ACC112 (cell line): ENCODE measurements around the gene PEX6.
A peak's percentile ranks its signal among the peaks of the same experiment; 100 is the strongest.
"Not testable (repeated sequence)": the region's sequence is repeated elsewhere in the genome, so short reads cannot be mapped to it uniquely, and the experiment has no call there.

Experiments used
- H2AFZ ChIP-seq: fragments of 200-600 bp; sonication (generic); one replicate; pipeline ENCODE4 v1.6.0; 2017; ENCODE audit warnings: antibody characterized with exemption, low read length; ENCODE audit not compliant: unreplicated experiment
- H3K27ac ChIP-seq: fragments of 200-600 bp; sonication (generic); 2 replicates; pipeline ENCODE4 v1.5.1; 2014; ENCODE audit warnings: low read depth, mild to moderate bottlenecking, antibody characterized with exemption, low read length, moderate library complexity
- H3K27me3 ChIP-seq: fragments of 200-600 bp; sonication (generic); 2 replicates; pipeline ENCODE4 v1.6.1; 2014; ENCODE audit warnings: mild to moderate bottlenecking, antibody characterized with exemption, low read length, moderate library complexity, mixed read lengths; ENCODE audit not compliant: insufficient read depth
- H3K36me3 ChIP-seq: fragments of 200-600 bp; sonication (generic); 2 replicates; pipeline ENCODE4 v1.6.1; 2016; ENCODE audit warnings: mild to moderate bottlenecking, antibody characterized with exemption, low read length, moderate library complexity, mixed read lengths; ENCODE audit not compliant: insufficient read depth
- H3K4me1 ChIP-seq: fragments of 200-600 bp; sonication (generic); one replicate; pipeline ENCODE4 v1.6.1; 2016; ENCODE audit warnings: low read length, mixed read lengths; ENCODE audit not compliant: insufficient read depth, unreplicated experiment, control insufficient read depth
- H3K4me3 ChIP-seq: fragments of 200-600 bp; sonication (generic); 2 replicates; pipeline ENCODE4 v1.5.1; 2014; ENCODE audit warnings: mild to moderate bottlenecking, low read depth, low read length
- H3K79me2 ChIP-seq: fragments of 200-600 bp; sonication (generic); one replicate; pipeline ENCODE4 v1.6.0; 2016; ENCODE audit warnings: low read length; ENCODE audit not compliant: control insufficient read depth, unreplicated experiment, insufficient read depth

Gene PEX6

DNA sequence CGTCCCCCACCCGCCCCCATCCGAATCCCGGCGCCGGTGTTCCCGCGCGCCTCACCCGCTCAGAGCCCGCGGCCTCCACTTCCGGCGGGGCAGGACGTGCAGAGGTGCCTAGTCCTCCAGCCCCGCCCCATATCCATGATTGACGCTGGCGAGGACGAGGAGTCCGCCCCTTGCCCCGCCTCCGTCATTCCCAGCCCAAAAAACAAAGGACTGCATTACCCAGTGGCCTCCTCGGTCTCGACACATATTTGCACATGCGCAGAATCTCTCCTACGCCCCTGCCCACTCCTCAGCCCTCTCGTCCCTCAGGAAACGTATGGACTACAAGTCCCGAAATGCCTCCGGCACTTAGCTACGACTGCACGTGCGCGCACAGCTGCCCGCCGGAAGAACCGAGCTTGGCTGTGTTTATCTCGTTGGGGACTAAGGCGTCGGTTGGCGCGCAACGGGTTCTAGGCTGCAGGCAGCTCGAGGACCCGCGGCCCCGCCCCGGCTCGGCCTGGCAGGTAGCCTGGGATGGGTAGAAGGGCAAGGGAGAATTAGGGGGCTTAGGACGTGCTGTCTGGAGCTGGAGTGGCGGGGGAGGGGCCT, 35.0 kb upstream of the PEX6 start, which contains the start of the genes KLHDC3 and MEA1:
Gene KLHDC3 (plus strand): TSS at position 407 of the 591 bp plus-strand sequence. CDS start 2,944 bp downstream, outside the sequence.
Gene MEA1 (minus strand): TSS at position 104 of the 591 bp plus-strand sequence. CDS start 133 bp downstream, outside the sequence.
- Histone ChIP-seq H3K4me3 (peak within 1 kb of the TSS; percentile 89), H3K27me3 (no peaks in the 10 kb centered on the region), H3K4me1 (peaks cover 28% of the 10 kb centered on the region), H3K79me2 (peaks cover 53% of the 10 kb centered on the region), H3K36me3 (peaks cover 2% of the 10 kb centered on the region; the same call in 1 of the 2 replicates), H2AFZ (peak within 1 kb of the TSS; percentile 81), H3K27ac (peak within 1 kb of the TSS; percentile 64)

DNA sequence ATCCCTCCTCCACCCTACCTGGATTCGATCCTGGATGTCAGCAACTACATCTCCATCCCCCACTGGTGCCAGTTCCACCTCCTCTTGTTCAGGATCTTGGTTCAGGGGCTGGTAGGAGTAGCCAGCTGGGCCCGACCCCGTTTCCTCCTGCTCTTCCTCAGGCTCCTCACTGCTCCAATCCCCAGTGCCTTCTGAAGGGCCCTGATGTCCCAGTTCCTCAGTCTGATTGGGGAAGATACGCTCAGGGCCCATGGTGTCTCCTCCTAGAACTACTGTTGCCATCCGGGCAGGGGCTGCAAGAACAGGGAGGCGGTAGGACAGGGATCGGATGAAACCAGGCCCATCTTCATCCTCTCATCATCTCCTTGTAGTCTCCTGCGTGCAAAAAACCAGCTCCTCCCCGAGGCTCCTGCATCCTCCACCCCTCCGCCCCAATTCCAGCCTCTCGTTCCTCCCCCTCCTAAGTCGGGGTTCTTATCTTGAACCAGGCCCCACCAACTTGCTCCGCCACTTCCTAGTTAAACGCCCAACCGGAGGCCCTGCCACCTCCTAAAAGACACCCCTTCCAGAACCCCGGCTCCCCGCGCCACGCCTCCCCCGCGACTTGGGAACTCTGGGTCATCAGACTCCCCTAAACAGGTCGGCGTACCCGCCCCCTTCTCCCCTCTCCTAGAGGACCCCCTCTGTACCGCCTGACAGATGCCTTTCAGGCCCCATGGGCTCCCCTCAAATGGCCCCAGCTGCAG, 34.3 kb upstream of the PEX6 start:
- Histone ChIP-seq H3K27ac (peak overlapping the region; percentile 16; the same call in 1 of the 2 replicates), H3K36me3 (peaks cover 7% of the 10 kb centered on the region; the same call in 1 of the 2 replicates), H3K79me2 (peaks cover 53% of the 10 kb centered on the region), H3K4me3 (peak overlapping the region; percentile 89), H3K4me1 (peaks cover 28% of the 10 kb centered on the region), H3K27me3 (no peaks in the 10 kb centered on the region), H2AFZ (peak overlapping the region; percentile 81)

DNA sequence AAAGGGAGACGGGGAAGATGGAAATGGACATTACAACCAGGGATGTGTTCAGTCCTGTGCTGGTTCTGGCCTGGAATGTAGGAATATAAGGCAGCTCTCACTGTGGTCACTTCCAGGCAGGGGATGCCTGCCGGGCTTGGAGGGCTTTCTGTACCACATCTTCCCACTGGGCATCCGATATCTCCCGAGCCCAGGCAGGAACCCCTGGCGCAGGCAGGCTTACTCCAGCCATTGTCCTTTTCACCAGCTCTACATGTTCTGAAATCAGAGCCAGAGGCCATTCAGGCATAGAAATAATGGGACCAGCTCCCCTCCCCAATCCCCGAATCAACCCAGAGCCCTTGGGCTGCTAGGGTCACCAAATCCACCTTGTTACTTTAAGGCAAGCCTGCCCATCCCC, 33.4 kb upstream of the PEX6 start:
- H3K27me3 ChIP-seq: no peaks in the 10 kb centered on the region
- peaks cover 28% of the 10 kb centered on the region for H3K4me1 ChIP-seq
- no peak overlapping the region for H3K27ac ChIP-seq
- H3K79me2 ChIP-seq: peaks cover 49% of the 10 kb centered on the region
- H3K36me3 ChIP-seq: peaks cover 8% of the 10 kb centered on the region
- no peak overlapping the region for H2AFZ ChIP-seq
- peak overlapping the region; percentile 89 for H3K4me3 ChIP-seq

DNA sequence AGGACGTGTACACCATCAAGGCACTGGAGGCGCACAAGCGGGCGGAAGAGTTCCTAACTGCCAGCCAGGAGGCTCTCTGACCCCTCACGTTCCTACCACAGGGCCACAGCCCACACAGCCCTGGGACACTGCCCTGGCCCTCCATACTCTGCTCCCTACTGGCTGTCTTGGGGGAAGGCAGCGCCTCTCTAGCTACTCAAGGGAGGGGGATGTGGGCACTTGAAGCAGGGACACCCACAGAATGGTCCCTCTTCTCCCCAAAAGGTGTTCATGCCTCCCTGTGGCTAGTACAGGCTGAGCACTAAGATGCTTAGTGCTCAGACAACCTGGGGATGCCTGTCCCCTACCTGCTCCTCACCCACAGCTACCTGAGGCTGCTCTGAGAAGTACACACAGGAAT, 32.2 kb upstream of the PEX6 start:
- Histone ChIP-seq H3K4me1 (peaks cover 22% of the 10 kb centered on the region), H3K36me3 (peaks cover 8% of the 10 kb centered on the region), H2AFZ (no peak overlapping the region), H3K27ac (no peak overlapping the region), H3K79me2 (peaks cover 37% of the 10 kb centered on the region), H3K27me3 (no peaks in the 10 kb centered on the region), H3K4me3 (no peak overlapping the region)

DNA sequence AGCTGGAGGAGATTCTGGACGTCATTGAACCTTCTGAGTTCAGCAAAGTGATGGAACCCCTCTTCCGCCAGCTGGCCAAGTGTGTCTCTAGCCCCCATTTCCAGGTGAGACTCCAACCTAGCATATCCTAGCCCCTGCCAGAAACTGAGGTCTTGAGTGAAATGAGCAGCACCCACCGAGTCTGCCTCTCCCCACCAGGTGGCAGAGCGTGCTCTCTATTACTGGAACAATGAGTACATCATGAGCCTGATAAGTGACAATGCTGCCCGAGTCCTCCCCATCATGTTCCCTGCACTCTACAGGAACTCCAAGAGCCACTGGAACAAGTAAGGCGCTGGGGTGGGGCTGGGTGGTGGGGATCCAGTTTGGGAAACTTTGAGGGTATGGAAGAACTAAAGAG, 30.1 kb upstream of the PEX6 start:
- H2AFZ ChIP-seq: no peak overlapping the region
- H3K4me1 ChIP-seq: peaks cover 13% of the 10 kb centered on the region
- H3K27ac ChIP-seq: no peak overlapping the region
- H3K27me3 ChIP-seq: no peaks in the 10 kb centered on the region
- H3K79me2 ChIP-seq: peaks cover 17% of the 10 kb centered on the region
- peaks cover 8% of the 10 kb centered on the region for H3K36me3 ChIP-seq
- H3K4me3 ChIP-seq: no peak overlapping the region

DNA sequence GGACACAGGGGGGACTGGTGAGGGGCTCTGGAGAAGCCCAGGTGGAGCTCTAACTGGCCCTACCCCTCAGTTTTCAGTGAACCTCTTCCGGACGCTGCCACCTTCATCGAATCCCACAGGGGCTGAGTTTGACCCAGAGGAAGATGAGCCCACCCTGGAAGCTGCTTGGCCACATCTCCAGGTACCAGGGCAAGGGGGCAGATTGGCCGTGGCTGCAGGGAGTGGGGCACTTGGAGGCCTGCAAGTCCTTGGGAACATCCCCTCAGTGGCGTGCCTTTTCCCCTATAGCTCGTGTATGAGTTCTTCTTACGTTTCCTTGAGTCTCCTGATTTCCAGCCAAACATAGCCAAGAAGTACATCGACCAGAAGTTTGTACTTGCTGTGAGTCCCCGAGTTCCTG, 28.1 kb upstream of the PEX6 start:
- no peaks in the 10 kb centered on the region for H3K27me3 ChIP-seq
- no peak overlapping the region for H3K4me3 ChIP-seq
- peaks cover 8% of the 10 kb centered on the region for H3K36me3 ChIP-seq
- peaks cover 4% of the 10 kb centered on the region for H3K79me2 ChIP-seq
- no peak overlapping the region for H2AFZ ChIP-seq
- H3K4me1 ChIP-seq: peaks cover 7% of the 10 kb centered on the region
- no peak overlapping the region for H3K27ac ChIP-seq

DNA sequence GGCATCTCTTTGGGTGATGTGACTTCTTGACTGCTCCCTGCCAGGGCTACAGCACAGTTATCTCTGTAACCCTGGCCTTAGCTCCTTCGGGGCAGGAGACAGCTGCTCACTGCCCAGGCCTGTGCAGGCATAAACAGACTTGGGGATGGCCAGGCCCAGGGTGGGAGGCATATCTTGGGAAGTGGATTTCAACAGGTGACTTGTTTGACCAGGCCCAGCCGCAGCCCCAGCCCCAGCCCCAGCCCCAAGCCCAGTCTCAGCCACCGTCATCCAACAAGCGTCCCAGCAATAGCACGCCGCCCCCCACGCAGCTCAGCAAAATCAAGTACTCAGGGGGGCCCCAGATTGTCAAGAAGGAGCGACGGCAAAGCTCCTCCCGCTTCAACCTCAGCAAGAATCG, 27.3 kb upstream of the PEX6 start:
- no peaks in the 10 kb centered on the region for H3K4me1 ChIP-seq
- H2AFZ ChIP-seq: no peak overlapping the region
- H3K79me2 ChIP-seq: no peaks in the 10 kb centered on the region
- H3K36me3 ChIP-seq: peaks cover 8% of the 10 kb centered on the region
- no peaks in the 10 kb centered on the region for H3K27me3 ChIP-seq
- no peak overlapping the region for H3K27ac ChIP-seq
- no peak overlapping the region for H3K4me3 ChIP-seq

DNA sequence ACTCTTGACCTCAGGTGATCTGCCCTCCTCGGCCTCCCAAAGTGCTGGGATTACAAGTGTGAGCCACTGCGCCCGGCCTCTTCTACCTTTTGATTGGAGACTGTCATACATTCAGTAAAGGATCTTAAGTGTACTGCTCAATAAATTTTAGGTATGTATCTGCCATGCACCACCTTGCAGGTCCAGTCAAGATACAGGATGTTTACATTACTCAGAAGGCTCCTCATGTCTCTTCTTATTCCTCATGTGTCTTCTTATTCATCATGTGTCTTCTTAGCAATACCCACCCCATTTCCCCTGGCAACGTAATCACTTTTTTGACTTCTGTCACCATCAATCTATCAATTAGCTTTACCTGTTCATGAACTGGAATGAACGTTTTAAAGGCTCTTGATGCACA, 26.9 kb upstream of the PEX6 start:
- Histone ChIP-seq H3K79me2 (no peaks in the 10 kb centered on the region), H3K27me3 (no peaks in the 10 kb centered on the region), H3K4me3 (no peak overlapping the region), H3K27ac (no peak overlapping the region), H3K36me3 (peaks cover 8% of the 10 kb centered on the region), H3K4me1 (no peaks in the 10 kb centered on the region), H2AFZ (no peak overlapping the region)

DNA sequence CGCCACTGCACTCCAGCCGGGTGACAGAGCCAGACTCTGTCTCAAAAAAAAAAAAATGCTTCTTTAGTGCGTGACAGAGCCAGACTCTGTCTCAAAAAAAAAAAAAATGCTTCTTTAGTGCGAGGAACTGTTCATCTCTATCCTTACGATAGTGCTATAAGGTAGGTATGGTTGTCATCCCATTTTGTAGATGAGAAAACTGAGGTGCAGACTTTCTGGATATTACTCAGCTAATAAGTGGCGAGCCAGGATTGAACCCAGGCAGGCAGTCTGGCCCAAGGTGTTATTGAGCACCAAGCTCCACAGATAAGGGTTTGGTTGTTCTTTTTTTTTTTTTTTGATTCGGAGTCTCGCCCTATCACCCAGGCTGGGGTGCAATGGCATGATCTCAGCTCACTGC, 22.9 kb upstream of the PEX6 start:
- H3K27ac ChIP-seq: no peak overlapping the region
- H3K79me2 ChIP-seq: no peaks in the 10 kb centered on the region
- no peaks in the 10 kb centered on the region for H3K4me1 ChIP-seq
- H2AFZ ChIP-seq: no peak overlapping the region
- no peaks in the 10 kb centered on the region for H3K27me3 ChIP-seq
- no peak overlapping the region for H3K4me3 ChIP-seq
- H3K36me3 ChIP-seq: no peaks in the 10 kb centered on the region

DNA sequence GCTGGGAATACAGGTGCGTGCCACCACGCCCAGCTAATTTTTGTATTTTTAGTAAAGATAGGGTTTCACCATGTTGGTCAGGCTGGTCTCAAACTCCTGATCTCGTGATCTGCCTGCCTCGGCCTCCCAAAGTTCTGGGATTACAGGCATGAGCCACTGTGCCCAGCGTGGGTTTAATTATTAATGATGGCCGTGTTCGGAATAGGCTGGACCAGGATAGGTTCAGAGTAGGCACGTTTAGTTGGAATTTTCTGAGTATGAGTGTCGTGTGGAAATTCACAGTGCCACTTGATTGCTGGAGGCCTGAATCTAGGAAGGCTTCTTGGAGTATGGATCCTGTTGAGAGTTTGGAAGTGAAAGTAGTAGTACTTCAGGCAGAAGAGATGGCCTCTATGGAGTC, 19.2 kb upstream of the PEX6 start:
- not testable (repeated sequence) for H3K36me3 ChIP-seq, H3K27me3 ChIP-seq, H3K4me3 ChIP-seq, H3K79me2 ChIP-seq, H2AFZ ChIP-seq, H3K27ac ChIP-seq, H3K4me1 ChIP-seq

DNA sequence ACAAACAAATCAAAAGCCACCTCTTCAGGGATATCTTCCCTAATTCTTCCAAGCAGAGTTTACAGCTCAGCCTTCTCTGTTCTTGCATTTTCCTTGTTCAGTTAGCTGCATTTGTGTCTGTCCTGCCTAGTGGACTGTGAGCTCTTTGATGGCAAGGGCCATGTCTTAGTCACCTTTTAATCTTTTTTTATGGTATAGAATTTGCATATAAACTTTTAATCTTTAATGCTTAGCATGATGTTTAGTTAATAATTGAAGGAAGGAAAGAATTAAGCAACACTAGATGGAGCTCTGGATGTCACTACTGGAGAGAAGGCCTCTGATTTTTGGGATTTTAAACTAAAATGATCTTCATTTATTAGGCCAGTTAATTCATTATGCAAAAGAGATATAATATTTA, 17.5 kb upstream of the PEX6 start:
- H3K36me3 ChIP-seq: no peaks in the 10 kb centered on the region
- no peaks in the 10 kb centered on the region for H3K27me3 ChIP-seq
- no peaks in the 10 kb centered on the region for H3K4me1 ChIP-seq
- H3K4me3 ChIP-seq: no peak overlapping the region
- H3K27ac ChIP-seq: no peak overlapping the region
- H3K79me2 ChIP-seq: no peaks in the 10 kb centered on the region
- H2AFZ ChIP-seq: no peak overlapping the region
